Activated T-helper 1 cell treated with anti-CD3 and anti-CD28 coated beads, Interleukin-12 subunit alpha, Interleukin-12 subunit beta, Interleukin-2, Interleukin-4 antibody, amounts not matched to agents 30 ng/mL and 10 ng/mL and 1 ng/mL, durations not matched to agents 14 hours and 24 hours and 36 hours (primary cell): ENCODE results near the gene RAD9B. TPM values are rescaled to one million over a fixed set of nuclear protein-coding genes. Genes with fewer than 3 reads are reported as not detected.
"Not testable (repeated sequence)": the region's sequence is repeated elsewhere in the genome, so short reads cannot be mapped to it uniquely, and the experiment has no call there.

ENCODE experiments used
- DNase-seq: peaks from one replicate; pipeline ENCODE4 v3.0.0; 2021; ENCODE audit warnings: low spot score
- H3K27ac Mint-ChIP-seq: one replicate; pipeline ENCODE4 v1.8.0; 2021; ENCODE audit warnings: mild to moderate bottlenecking, mixed read lengths
- H3K27me3 Mint-ChIP-seq: one replicate; pipeline ENCODE4 v1.8.0; 2022; ENCODE audit warnings: mild to moderate bottlenecking, moderate library complexity, mixed read lengths; ENCODE audit not compliant: insufficient read depth
- H3K36me3 Mint-ChIP-seq: one replicate; pipeline ENCODE4 v1.8.0; 2021; ENCODE audit warnings: low read depth, mixed read lengths
- H3K4me1 Mint-ChIP-seq: one replicate; pipeline ENCODE4 v1.8.0; 2021; ENCODE audit warnings: low read depth, mixed read lengths
- H3K4me3 Mint-ChIP-seq: one replicate; pipeline ENCODE4 v1.8.0; 2021; ENCODE audit warnings: mild to moderate bottlenecking, moderate library complexity, mixed read lengths
- H3K9me3 Mint-ChIP-seq: one replicate; pipeline ENCODE4 v1.8.0; 2021; ENCODE audit warnings: mixed read lengths
- intact Hi-C: fragments of 100-400 bp; cut with micrococcal nuclease; formaldehyde crosslinking; loops from one replicate; pipeline ENCODE4 v1.15.1; 2024
- total RNA-seq: library from RNA; stranded (reverse); gene quantifications from 2 replicates; pipeline ENCODE4 v1.2.3, GENCODE V29; 2022

The RAD9B gene
- 0.88 and 1.4 TPM in 2 replicates for total RNA-seq

DNA sequence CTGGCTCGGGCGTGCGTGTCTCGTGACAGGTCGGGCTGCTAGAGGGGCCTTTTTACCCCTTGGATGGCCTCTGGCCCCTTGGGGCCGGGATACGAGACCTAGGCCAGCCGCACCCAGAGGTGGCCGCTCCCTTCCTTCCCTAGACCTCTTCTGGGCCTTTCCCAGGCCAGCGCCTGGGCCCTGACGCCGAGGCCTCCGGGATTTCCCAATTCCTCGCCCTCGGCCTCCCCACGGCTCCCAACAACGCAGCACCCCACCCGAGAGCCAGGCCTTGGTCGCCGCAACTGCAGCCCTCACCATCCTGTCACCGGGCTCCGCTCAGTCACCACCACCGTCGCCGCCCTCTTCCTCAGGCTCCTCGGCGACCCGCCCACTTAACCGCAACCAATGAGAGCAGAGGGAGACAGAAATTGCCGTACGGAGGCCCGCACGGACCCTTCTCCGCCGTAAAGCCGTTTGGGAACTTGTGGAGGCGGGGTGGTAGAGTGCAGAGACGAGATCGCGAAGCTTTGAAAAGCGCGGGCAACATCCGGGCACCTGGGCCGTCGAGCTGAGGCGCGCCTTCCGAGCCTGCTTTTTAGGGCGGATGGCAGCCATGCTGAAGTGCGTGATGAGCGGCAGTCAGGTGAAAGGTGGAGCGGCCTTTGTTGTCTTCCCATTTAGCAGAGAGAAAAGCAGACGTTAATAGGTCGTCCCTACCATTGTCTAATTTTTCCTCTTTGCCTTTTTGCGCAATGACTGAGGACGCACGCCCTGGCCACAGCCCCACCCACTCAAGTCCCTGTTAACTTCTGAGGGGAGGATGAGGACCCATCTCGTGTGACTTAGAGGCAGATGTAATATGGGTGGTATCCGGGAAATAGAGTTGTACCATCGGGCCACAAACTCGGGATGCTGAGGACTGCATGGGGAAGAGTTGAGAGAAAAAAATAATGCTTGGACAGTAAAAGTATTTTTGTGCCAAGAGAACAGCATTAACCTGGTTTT, at the start of gene RAD9B, which contains the start of gene VPS29:
TSS of gene RAD9B (plus strand) at position 580 of the 987 bp plus-strand sequence. CDS start at position 587, 7 bp downstream.
TSS of gene VPS29 (minus strand) at position 360 of the 987 bp plus-strand sequence. CDS start at position 300, 60 bp downstream.
- peak; percentile 99 for DNase-seq
- peaks cover 16% of the 10 kb centered on the region for H3K36me3 Mint-ChIP-seq
- intact Hi-C loops = loop anchor here (1.0 to 5.0 kb wide), 7 partner anchors 34 to 380 kb away; partner anchors contain the start of genes ANAPC7, ARPC3, ATP2A2 and FAM216A
- H3K27ac Mint-ChIP-seq = peak within 1 kb of the TSS; percentile 90
- peak within 1 kb of the TSS; percentile 90 for H3K4me3 Mint-ChIP-seq
- no peaks in the 10 kb centered on the region for H3K27me3 Mint-ChIP-seq
- peaks cover 29% of the 10 kb centered on the region for H3K4me1 Mint-ChIP-seq
- H3K9me3 Mint-ChIP-seq = peaks cover 4% of the 10 kb centered on the region

DNA sequence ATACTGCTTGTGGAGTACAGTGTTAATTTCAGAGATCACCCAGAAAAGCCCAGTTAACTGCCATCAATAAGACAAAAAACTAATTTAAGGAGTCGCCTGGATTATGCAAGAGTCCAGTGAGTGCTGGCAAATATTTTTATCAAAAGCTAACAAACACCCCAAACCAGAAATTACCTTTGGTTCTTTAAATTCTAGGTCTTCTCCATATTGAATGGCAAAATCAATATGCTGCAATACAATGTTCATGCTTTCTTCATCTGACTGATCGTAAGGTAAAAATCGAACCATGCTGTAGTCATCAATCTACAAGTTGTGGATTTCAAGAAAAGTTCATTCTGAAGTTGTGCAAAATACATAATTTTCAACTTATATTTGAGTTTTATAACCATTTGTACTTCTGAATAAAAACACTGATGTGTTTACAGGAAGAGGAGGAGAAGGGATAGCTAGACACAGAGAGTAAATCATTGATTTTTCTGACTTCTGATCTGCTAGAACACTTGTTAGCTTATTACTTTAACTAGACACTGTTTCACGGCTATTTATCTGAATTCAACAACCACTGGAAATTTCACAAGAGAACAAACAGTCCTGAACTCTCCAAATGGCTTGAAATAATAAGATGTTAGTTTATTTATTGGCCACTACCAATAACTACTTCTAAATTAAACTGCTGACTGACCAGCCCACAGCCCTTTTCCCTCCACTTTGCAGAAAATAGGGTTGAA, 48.4 kb upstream of the RAD9B start:
- no peak for DNase-seq
- Mint-ChIP-seq H3K4me1 (peaks cover 19% of the 10 kb centered on the region), H3K4me3 (no peak overlapping the region), H3K9me3 (no peaks in the 10 kb centered on the region), H3K27me3 (no peaks in the 10 kb centered on the region), H3K27ac (no peak overlapping the region), H3K36me3 (peaks cover 29% of the 10 kb centered on the region)
- intact Hi-C loops = no loop called here

DNA sequence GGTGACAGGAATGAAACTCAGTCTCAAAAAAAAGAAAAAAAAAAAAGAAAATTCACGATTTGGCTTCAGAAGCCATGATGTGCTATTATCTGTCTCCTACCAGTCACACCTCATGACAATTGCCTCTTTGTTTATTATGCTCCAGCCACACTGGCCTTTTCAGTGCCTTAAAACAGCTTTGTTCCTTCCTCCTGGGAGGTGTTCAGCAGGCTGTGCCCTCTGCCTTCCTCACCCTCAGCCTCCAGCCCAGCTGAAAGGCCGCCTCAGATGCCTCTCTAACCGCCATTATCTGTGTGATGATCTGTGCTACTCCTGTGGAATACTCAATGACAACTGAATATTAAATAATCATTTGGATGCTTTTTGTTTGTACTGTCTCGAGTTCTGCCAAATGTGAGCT, 43.4 kb upstream of the RAD9B start:
- H3K9me3 Mint-ChIP-seq = no peaks in the 10 kb centered on the region
- H3K36me3 Mint-ChIP-seq = peaks cover 24% of the 10 kb centered on the region
- no peaks in the 10 kb centered on the region for H3K27me3 Mint-ChIP-seq
- no peak overlapping the region for H3K4me3 Mint-ChIP-seq
- peaks cover 6% of the 10 kb centered on the region for H3K4me1 Mint-ChIP-seq
- no peak overlapping the region for H3K27ac Mint-ChIP-seq
- no peak for DNase-seq
- intact Hi-C loops = no loop called here

DNA sequence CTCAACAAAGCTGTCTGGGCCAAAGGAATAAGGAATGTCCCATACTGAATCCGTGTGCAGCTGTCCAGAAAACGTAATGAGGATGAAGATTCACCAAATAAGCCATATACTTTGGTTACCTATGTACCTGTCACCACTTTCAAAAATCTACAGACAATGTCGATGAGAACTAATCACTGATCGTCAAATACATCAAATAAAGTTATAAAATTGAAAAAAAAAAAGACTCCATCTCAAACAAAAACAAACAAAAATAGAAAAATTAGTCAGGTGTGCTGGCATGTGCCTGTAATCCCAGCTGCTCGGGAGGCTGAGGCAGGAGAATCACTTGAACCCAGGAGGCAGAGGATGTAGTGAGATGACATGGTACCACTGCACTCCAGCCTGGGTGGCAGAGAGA, 40.9 kb upstream of the RAD9B start:
- peaks cover 11% of the 10 kb centered on the region for H3K4me1 Mint-ChIP-seq
- not testable (repeated sequence) for DNase-seq, H3K9me3 Mint-ChIP-seq, H3K4me3 Mint-ChIP-seq, H3K27me3 Mint-ChIP-seq, H3K27ac Mint-ChIP-seq
- intact Hi-C loops = loop anchor here (10.0 kb wide), 1 partner anchor 364 kb away; no protein-coding TSS in a partner anchor
- H3K36me3 Mint-ChIP-seq = peaks cover 25% of the 10 kb centered on the region

DNA sequence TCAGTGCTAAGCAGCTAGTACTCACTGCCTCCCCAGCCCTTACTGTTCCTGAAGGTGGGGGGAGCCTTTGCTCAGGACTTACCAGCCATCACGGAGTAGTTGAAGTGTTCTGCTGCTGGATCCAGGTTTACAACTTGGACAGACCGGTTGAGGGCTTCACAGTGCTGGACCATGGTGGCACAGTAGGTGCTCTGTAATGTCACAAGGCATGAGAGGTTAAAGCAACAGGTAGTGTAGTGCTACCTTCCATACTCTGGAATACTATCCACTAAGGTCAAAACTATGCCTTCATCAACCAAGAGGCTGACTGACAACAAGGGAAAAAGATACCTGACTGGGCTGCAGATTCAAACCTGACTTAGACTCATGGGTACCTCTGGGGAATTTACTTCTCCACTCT, 37.1 kb upstream of the RAD9B start:
- intact Hi-C loops = loop anchor here (10.0 kb wide), 1 partner anchor 360 kb away; no protein-coding TSS in a partner anchor
- Mint-ChIP-seq H3K27me3 (no peaks in the 10 kb centered on the region), H3K9me3 (no peaks in the 10 kb centered on the region), H3K36me3 (peaks cover 15% of the 10 kb centered on the region), H3K27ac (no peak overlapping the region), H3K4me3 (no peak overlapping the region), H3K4me1 (peaks cover 29% of the 10 kb centered on the region)
- no peak for DNase-seq

GRCh38 chr12:110465765-110466164, 36.4 kb upstream of the RAD9B start:
- not testable (repeated sequence) for H3K27me3 Mint-ChIP-seq, H3K27ac Mint-ChIP-seq, H3K4me3 Mint-ChIP-seq, DNase-seq, H3K9me3 Mint-ChIP-seq
- Mint-ChIP-seq H3K36me3 (peaks cover 18% of the 10 kb centered on the region), H3K4me1 (peaks cover 36% of the 10 kb centered on the region)
- intact Hi-C loops = loop anchor here (10.0 kb wide), 1 partner anchor 359 kb away; no protein-coding TSS in a partner anchor

DNA sequence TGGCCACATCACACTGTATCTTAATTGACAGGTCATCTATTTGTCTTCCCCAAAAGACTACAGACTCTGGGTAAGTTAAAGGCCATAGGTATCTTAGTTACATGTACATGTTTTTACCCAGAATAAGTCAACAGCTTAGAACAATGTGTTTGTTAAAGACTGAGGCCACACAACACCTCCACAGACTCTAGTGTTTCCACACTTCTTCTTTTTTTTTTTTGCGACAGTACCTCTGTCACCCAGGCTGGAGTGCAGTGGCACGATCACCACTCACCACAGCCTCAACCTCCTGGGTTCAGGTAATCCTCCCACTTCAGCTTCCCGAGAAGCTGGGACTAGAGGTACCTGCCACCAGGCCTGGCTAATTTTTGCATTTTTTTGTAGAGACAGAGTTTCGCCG, 35.3 kb upstream of the RAD9B start:
- H3K9me3 Mint-ChIP-seq = no peaks in the 10 kb centered on the region
- peaks cover 21% of the 10 kb centered on the region for H3K36me3 Mint-ChIP-seq
- H3K27me3 Mint-ChIP-seq = no peaks in the 10 kb centered on the region
- DNase-seq = no peak
- H3K4me1 Mint-ChIP-seq = peaks cover 37% of the 10 kb centered on the region
- intact Hi-C loops = loop anchor here (10.0 kb wide), 1 partner anchor 358 kb away; no protein-coding TSS in a partner anchor
- H3K4me3 Mint-ChIP-seq = peak overlapping the region; percentile 96
- H3K27ac Mint-ChIP-seq = no peak overlapping the region

- intact Hi-C loops = loop anchor here (1.0 to 10.0 kb wide), 12 partner anchors 18 to 357 kb away; partner anchors contain the start of genes ANAPC7, ARPC3, ATP2A2 and PPP1CC
Measured at GRCh38 chr12:110467847-110468213, 34.3 kb upstream of the RAD9B start.

GRCh38 chr12:110468214-110469048, 33.7 kb upstream of the RAD9B start, which contains the start of the genes FAM216A and GPN3:
Gene FAM216A, plus strand, starts transcription at chr12:110468845. Its CDS starts 31 bp downstream, at chr12:110468876.
Gene GPN3, minus strand, starts transcription at chr12:110468257. Its CDS starts 54 bp downstream, at chr12:110468203.
- Mint-ChIP-seq H3K4me3 (peak within 1 kb of the TSS; percentile 96), H3K27ac (peak within 1 kb of the TSS; percentile 95), H3K36me3 (peaks cover 19% of the 10 kb centered on the region), H3K4me1 (peaks cover 31% of the 10 kb centered on the region), H3K27me3 (no peaks in the 10 kb centered on the region), H3K9me3 (no peaks in the 10 kb centered on the region)
- peak; percentile 96 for DNase-seq
- intact Hi-C loops = loop anchor here (1.0 to 10.0 kb wide), 14 partner anchors 18 to 356 kb away; partner anchors contain the start of genes ANAPC7, ARPC3, ATP2A2 and PPP1CC

More at GRCh38 chr12:110467847-110468213, 34.3 kb upstream of the RAD9B start:
- Mint-ChIP-seq H3K9me3 (no peaks in the 10 kb centered on the region), H3K36me3 (peaks cover 20% of the 10 kb centered on the region), H3K27me3 (no peaks in the 10 kb centered on the region), H3K4me1 (peaks cover 31% of the 10 kb centered on the region), H3K4me3 (peak overlapping the region; percentile 96), H3K27ac (peak overlapping the region; percentile 95)
- no peak for DNase-seq

DNA sequence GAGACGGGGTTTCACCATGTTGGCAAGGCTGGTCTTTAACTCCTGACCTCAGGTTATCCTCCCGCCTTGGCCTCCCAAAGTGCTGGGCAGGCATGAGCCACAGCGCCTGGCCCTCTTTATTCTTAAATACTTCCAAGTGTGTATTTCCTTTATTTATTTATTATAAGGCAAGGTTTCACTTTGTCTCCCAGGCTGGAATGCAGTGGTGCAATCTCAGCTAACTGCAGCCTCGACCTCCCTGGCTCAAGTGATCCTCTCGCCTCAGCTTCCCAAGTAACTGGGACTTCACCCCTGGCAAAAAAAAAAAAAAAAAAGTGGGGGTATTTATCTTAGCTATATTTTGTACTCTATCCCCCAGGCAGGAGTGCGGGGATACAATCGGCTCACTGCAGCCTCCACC, 26.7 kb upstream of the RAD9B start:
- Mint-ChIP-seq H3K9me3 (no peaks in the 10 kb centered on the region), H3K4me1 (peaks cover 9% of the 10 kb centered on the region), H3K4me3 (no peak overlapping the region), H3K27me3 (no peaks in the 10 kb centered on the region), H3K27ac (no peak overlapping the region), H3K36me3 (peaks cover 23% of the 10 kb centered on the region)
- DNase-seq = no peak
- intact Hi-C loops = no loop called here

GRCh38 chr12:110498984-110499706, 3.0 kb upstream of the RAD9B start:
- H3K36me3 Mint-ChIP-seq = peaks cover 26% of the 10 kb centered on the region
- peaks cover 29% of the 10 kb centered on the region for H3K4me1 Mint-ChIP-seq
- no peaks in the 10 kb centered on the region for H3K27me3 Mint-ChIP-seq
- intact Hi-C loops = no loop called here
- DNase-seq = no peak
- H3K9me3 Mint-ChIP-seq = peaks cover 4% of the 10 kb centered on the region
- H3K4me3 Mint-ChIP-seq = peak overlapping the region; percentile 70
- peak overlapping the region; percentile 73 for H3K27ac Mint-ChIP-seq
